Medulla oblongata (tissue), 1 donor: ENCODE measurements around the gene RELT.

ENCODE experiments used
- DNase-seq: peaks from one replicate; pipeline ENCODE4 v3.0.0-alpha.2; 2015; ENCODE audit errors: extremely low spot score

Gene RELT

DNA sequence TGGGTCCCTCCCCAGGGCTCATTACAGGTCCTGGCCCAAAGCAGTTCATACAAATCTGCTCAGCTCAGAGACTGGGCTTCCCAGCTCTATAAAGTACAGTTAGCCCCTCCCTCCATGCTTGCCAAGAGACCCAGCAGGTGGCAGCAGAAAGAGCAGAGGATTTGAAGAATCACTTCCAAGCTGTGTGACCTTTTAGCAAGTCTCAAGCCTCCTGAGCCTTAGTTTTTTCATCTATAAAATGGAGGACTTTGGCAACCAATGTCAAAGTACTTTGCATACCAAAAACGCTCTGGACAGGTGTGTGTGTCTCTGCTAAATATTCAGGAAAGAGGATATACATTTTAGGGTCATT is 26.6 kb downstream of the RELT start:
- no peak for DNase-seq

DNA sequence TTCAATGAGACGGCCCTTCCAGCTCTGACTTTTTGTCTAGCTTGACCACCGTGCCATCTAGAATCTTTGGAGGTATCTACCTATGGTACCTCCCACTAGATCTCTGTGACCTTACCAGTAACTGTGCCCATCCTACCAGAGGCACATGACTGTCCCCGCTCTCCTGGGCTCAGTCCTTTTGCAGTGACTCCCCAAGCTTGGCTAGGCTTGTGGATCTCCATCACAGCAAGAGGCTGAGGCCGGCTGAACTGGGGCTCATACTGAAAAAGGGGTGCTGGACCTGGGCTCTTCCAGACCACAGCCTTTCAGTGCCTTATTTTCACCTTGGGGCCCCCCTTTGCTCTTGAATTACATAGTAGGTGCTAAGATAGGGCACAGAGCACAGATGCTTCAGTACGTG is 27.3 kb downstream of the RELT start:
- no peak for DNase-seq

DNA sequence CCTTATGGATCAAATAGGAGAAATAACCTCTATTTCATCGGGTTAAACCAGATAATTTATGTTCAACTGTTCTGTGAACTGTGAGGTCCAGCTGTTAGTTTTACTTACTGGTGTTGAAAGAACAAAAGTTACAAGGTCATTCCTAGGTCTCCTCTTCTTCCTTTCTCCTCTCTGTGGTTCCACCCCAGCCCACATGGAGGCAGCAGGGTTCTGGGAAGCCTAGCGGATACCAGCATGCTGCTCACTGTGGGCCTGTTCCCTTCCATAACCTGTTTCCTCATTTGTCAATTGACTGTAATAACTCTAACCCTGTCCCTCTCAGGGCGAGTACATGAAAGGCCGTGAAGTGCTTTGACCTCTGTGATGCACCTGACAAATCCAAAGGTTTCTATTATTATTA is 27.8 kb downstream of the RELT start:
- peak; percentile 93 for DNase-seq

GRCh38 chr11:73404506-73405145 is 28.4 kb downstream of the RELT start:
- no peak for DNase-seq

DNA sequence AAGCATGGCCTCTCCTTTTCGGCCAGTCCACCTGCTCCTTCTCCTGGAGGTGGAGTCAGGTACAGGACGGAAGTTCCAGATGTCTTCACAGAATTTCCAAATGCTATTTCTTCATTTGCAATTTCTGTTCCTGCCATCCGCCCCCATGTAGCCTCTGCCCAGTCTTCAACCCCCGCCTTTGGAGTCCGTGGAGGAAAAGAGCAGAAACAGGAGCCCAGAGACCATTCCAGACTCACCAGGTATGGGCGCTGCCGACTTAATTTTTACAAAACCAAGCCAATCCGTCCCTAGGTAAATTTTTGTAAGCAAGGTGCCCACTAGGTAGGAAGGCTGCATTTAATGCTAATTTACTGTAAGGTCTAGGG is 28.9 kb downstream of the RELT start:
- DNase-seq, result no peak

- DNase-seq, result no peak
These were observed 29.9 kb downstream of the RELT start for GRCh38 chr11:73406131-73406530.

- no peak for DNase-seq
These were observed 30.4 kb downstream of the RELT start for GRCh38 chr11:73406619-73407018.

GRCh38 chr11:73409431-73409830 is 33.2 kb downstream of the RELT start:
- no peak for DNase-seq

DNA sequence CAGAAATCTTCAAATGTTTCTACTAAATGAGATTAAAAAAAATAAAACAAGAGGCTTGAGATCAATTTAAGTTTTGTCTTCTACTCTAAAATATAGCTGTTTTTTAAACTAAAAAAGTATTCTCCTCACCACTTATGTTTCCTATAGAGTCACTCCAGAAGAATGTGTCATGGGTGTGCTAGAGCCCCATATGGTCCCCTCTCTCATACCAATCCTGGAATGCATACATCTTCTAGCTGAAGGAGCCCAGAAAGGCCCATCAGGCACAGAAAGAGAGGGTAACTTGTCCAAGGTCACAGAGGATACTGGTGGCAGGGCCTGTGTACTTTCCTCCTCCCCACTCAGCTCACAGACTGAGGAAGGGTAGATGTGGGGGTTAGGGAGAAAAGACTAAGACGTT is 34.4 kb downstream of the RELT start:
- DNase-seq, result no peak

DNA sequence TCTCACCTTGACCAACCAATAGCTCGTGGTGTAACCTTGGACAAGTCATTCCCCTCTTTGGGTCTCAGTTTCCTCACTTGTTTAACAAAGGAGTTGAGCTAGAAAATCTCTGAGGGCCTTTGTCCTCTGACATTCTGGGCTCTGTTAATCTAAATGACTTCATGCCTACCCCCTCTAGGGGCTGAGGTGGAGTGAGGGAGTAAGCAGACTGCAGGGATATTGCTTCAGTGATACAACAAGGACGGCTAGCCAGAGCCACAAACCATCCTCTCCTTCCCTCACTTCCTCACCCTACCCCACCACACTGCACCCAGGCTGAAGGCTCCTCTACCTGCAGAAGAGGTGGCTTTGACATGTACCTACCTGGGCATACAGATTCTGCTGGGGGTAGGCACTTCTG is 34.8 kb downstream of the RELT start:
- no peak for DNase-seq

DNA sequence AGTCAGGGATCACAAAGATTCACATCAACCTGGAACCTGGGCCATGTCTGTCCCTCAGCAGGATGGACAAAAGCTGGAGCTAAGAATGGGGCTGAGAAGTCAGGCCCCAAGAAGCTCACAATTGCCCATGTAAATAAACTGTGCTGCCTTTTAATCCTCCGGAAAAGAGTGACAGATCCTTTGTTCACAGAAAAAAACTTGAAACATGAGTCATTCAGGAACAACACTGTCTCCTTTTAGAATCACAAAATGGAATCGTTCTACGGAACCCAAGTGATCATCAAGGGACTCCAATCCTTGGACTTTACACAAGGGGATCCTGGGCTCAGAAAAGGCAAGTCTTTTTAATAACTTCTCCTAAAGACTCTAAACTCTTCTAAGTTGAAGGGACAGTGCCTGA is 36.1 kb downstream of the RELT start:
- peak; percentile 46 for DNase-seq

- peak; percentile 65 for DNase-seq
These were observed 37.1 kb downstream of the RELT start for GRCh38 chr11:73413256-73413655.

- peak; percentile 82 for DNase-seq
These were observed 38.9 kb downstream of the RELT start for GRCh38 chr11:73414977-73415651.

- DNase-seq, result no peak
These were observed 39.8 kb downstream of the RELT start for GRCh38 chr11:73415854-73416615.

DNA sequence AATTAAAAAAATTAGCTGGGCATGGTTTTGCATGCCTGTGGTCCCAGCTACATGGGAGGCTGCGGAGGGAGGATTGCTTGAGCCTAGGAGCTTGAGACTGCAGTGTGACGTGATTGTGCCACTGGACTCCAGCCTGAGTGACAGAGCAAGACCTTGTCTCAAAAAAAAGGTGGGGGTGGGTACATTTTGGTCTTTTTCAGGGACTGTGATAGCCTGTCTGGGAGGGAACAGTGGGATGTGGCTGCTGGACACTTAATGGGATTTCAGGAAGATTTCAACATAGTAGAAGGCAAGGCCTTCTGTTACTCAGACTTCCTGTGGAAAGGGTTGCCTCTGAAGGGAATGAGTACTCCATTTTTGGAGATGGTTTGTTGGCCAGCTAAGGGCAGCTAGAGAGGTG is 40.6 kb downstream of the RELT start:
- no peak for DNase-seq

DNA sequence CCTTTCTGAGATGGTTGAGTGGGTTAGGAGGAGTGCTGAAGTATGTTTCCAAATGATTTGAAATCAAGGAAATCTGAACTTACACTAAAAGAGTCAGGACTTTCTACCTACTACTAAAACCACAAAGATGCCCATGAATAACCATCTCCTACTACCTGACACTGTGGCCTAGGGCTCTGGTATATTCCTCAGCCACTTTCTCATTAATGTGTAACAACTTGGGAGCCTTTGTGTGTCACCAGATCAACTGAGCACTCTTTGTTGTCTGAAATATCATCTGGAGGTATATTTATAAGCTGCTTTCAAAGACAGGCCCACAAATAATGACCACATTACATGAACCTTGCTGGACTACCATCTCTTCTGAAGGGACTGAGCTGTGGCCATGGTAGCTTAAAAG is 43.9 kb downstream of the RELT start:
- no peak for DNase-seq

GRCh38 chr11:73422886-73423285 is 46.7 kb downstream of the RELT start:
- no peak for DNase-seq

GRCh38 chr11:73423506-73423905 is 47.3 kb downstream of the RELT start:
- DNase-seq, result no peak

DNA sequence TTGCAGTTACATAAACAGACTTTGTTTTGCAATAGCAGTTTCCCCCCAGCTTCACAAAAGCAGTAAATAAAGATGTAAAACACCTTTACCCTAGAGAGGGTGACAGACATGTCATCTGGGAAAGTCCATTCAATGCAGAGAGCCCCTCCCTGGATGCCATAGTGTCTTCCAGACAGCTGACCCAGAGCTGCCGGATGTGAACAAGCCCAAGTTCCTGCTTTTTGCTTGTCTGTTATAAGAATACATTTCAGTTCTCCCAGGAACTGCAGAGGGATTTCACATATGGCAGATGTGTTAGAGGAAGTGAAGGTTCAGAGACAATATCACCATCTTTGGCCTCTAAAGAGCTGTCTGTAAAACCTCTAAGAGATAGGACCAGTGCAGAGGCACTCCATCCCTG is 48.9 kb downstream of the RELT start:
- DNase-seq, result peak; percentile 58

DNA sequence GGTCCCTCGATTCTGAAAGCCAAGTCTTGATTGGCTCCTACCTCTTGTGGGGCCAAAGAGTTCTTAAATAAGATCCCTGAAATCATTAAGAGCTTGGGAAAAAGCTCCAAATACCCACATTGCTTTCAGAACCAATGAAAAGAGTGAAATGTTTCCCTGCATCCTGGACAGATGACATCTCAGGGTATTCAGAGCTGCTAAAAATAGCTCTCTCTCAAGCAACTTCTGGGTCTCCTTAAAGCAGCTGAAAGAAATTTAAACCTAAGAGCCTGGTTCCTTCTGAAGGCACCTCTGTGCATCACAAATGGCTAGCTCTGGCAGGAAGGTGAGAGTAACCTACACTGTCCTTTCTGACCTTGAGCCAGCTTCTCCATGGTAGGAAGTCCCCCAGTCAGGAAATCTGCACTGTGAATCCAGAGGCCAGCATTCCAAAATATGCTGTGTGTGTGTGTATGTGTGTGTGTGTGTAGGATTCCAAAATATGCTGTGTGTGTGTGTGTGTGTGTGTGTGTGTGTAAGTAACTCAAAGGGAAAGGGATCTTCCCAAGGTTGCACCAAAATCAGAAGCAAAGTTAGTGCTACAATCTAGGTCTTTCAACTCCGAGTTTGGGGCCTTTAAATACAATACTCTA is 50.1 kb downstream of the RELT start:
- peak; percentile 54 for DNase-seq

- no peak for DNase-seq
These were observed 52.0 kb downstream of the RELT start for GRCh38 chr11:73428227-73428626.

- no peak for DNase-seq
These were observed 52.5 kb downstream of the RELT start for GRCh38 chr11:73428699-73429098.
